ENCODE measurements around the gene EIF3I. TPM values are rescaled to one million over a fixed set of nuclear protein-coding genes. Genes with fewer than 3 reads are reported as not detected.

Gene EIF3I
- total and polyA plus RNA-seq, 2 of the 8 experiments (the other 6 are each of a cell fraction or from before 2014, with no cell fraction given), result 247 to 346 TPM

DNA sequence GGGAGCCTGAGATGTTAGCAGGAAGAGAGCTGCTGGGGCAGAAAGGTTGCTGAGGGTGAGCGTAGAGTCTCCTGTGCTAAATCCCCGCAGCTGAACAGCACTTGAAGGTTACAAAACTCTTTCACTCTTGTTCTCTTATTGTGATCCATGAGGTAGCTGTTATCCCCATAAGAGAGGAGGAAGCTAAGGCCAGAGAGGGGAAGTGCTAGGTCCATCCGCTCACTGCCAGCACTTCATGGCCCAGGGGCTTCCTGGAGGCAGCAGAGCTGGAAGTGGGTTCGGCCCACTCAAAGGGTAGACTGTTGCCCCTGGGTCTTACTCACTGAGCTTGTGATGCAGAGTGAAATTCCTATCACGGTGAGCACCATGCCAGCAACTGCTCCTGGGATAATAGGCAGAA, 5.6 kb upstream of the EIF3I start:
- no peaks in the 10 kb centered on the region for H3K9me3 ChIP-seq (ENCODE audit: insufficient read depth in 2 of 2, low read depth in 1 of 2, low read length in 1 of 2)
- H3K4me3 ChIP-seq (ENCODE audit: extremely low read depth in 1 of 4, insufficient read depth in 2 of 4, low read depth in 3 of 4, low read length in 4 of 4), result no peak overlapping the region
- no peaks in the 10 kb centered on the region for H3K27me3 ChIP-seq (replicated peaks in 1 of 4; ENCODE audit: control insufficient read depth in 3 of 4, extremely low read depth in 1 of 4, insufficient read depth in 3 of 4, low read length in 3 of 4)
- no peak overlapping the region for H2AK5ac ChIP-seq (ENCODE audit: low read depth, low read length)
- peaks cover 2 to 14% (median 6%) of the 10 kb centered on the region in 4 experiments; a peak in 4 of 8 replicates for H3K36me3 ChIP-seq (ENCODE audit: control insufficient read depth in 2 of 4, insufficient read depth in 4 of 4, low read length in 3 of 4)
- H3K4ac ChIP-seq (replicated peaks; ENCODE audit: insufficient read length, low read depth, low read length), result no peak overlapping the region
- no peak overlapping the region for H2BK12ac ChIP-seq (ENCODE audit: low read depth, low read length)
- H3K27ac ChIP-seq (ENCODE audit: low read depth, low read length), result no peak overlapping the region
- 88% methylated on average over 5 of the region's 5 CpGs; no CpG with 5 or more reads in 1 of the 2 experiments for WGBS, 2 experiments (ENCODE audit: extremely low coverage in 1 of 2, insufficient coverage in 1 of 2, insufficient read length in 1 of 2, insufficient replicate concordance in 2 of 2, low coverage in 1 of 2, low lambda C conversion rate in 2 of 2, missing lambda C conversion rate in 1 of 2)
- no peak overlapping the region for H2BK20ac ChIP-seq (ENCODE audit: low read length)
- POLR2A ChIA-PET (ENCODE audit: partially characterized antibody), result interaction anchor here (0.7 to 4.1 kb wide), 16 partner anchors 11 to 178 kb away, joined by 3 to 33 read pairs (median 6); partner anchors contain the start of genes BSDC1, FAM229A, IQCC and MARCKSL1
- FAIRE-seq (no peak), DNase-seq (ENCODE audit: low read depth in 1 of 2, low spot score in 2 of 2) (no peak)
- no peak overlapping the region for H2AFZ ChIP-seq (ENCODE audit: low read length)
- CTCF ChIA-PET (ENCODE audit: partially characterized antibody), result interaction anchor here (0.9 to 7.6 kb wide), 31 partner anchors 10 to 185 kb away, joined by 3 to 70 read pairs (median 5); partner anchors contain the start of genes CCDC28B, FAM167B, FAM229A and HDAC1
- H4K8ac ChIP-seq (ENCODE audit: extremely low read depth, insufficient read depth, low read length), result no peak overlapping the region
- no peak overlapping the region for H4K5ac ChIP-seq (ENCODE audit: insufficient read length, low read depth, low read length)
- no peak overlapping the region for H3K4me2 ChIP-seq (ENCODE audit: insufficient read depth in 1 of 2, low read depth in 2 of 2, low read length in 2 of 2)
- no peak overlapping the region for H2BK120ac ChIP-seq (replicated peaks; ENCODE audit: low read depth, low read length)
- no peak overlapping the region for H3K56ac ChIP-seq (replicated peaks; ENCODE audit: insufficient read length, low read depth, low read length)
- no peak overlapping the region for H3K18ac ChIP-seq (ENCODE audit: extremely low read depth, low read length)
- no peak overlapping the region for H3K23ac ChIP-seq (ENCODE audit: insufficient read length)
- no peak overlapping the region for H3K14ac ChIP-seq (ENCODE audit: insufficient read length)
- no peak overlapping the region for H3K9ac ChIP-seq (replicated peaks in 1 of 4; ENCODE audit: extremely low read depth in 1 of 4, low read depth in 3 of 4, low read length in 3 of 4)
- no peaks in the 10 kb centered on the region; the same call in 1 of the 2 replicates for H3K79me1 ChIP-seq (ENCODE audit: low read depth, low read length)
- H3K23me2 ChIP-seq (ENCODE audit: low read depth, low read length), result peaks cover 3% of the 10 kb centered on the region; the same call in 1 of the 2 replicates
- no peak overlapping the region for H4K91ac ChIP-seq (replicated peaks; ENCODE audit: insufficient read length, low read length)
- no peak overlapping the region for H2BK5ac ChIP-seq (ENCODE audit: low read depth, low read length)
- H3K79me2 ChIP-seq (ENCODE audit: control insufficient read depth in 1 of 2, insufficient read depth in 2 of 2, low read length in 2 of 2), result peaks cover 0 to 10% of the 10 kb centered on the region in 2 experiments; a peak in 2 of 4 replicates
- peaks cover 0 to 4% (median 0%) of the 10 kb centered on the region in 4 experiments; a peak in 2 of 7 replicates for H3K4me1 ChIP-seq (replicated peaks in 1 of 4; ENCODE audit: control insufficient read depth in 3 of 4, insufficient read depth in 4 of 4, low read length in 3 of 4)
- no peak overlapping the region for H2BK15ac ChIP-seq (ENCODE audit: low read length)
- H4K20me1 ChIP-seq (replicated peaks in 1 of 2; ENCODE audit: control insufficient read depth in 1 of 2, insufficient read depth in 2 of 2, low read length in 2 of 2), result peaks cover 0 to 3% of the 10 kb centered on the region in 2 experiments
- no peak for TF ChIP-seq CTBP2 (IDR thresholded peaks at IDR 0.05; ENCODE audit: borderline replicate concordance, insufficient read depth, insufficient read length, low read length)
- TF ChIP-seq TAF7 (optimal IDR thresholded peaks at IDR 0.05; ENCODE audit: borderline replicate concordance, low read depth, low read length), result no peak
- TF ChIP-seq TAF1 (IDR thresholded peaks at IDR 0.05; ENCODE audit: low read depth, low read length), result no peak
- TF ChIP-seq SIN3A (conservative IDR thresholded peaks at IDR 0.05 in 1 of 2, IDR thresholded peaks at IDR 0.05 in 1 of 2; ENCODE audit: low read depth in 1 of 2, low read length in 2 of 2), result no peak
- TF ChIP-seq SP2 (IDR thresholded peaks at IDR 0.05; ENCODE audit: low read length), result no peak
- TF ChIP-seq, protein P1, sequence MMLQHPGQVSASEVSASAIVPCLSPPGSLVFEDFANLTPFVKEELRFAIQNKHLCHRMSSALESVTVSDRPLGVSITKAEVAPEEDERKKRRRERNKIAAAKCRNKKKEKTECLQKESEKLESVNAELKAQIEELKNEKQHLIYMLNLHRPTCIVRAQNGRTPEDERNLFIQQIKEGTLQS (IDR thresholded peaks at IDR 0.05; ENCODE audit: insufficient read depth, low read depth, low read length), result no peak
- TF ChIP-seq RAD21 (IDR thresholded peaks at IDR 0.05 in 1 of 2, conservative IDR thresholded peaks at IDR 0.05 in 1 of 2; ENCODE audit: low read depth in 2 of 2, low read length in 2 of 2), result no peak
- no peak for TF ChIP-seq ZNF274 (IDR thresholded peaks at IDR 0.05; ENCODE audit: borderline replicate concordance, extremely low read depth, low read length)
- TF ChIP-seq SAP30 (IDR thresholded peaks at IDR 0.05; ENCODE audit: insufficient read depth, insufficient replicate concordance, low read length), result no peak
- no peak for TF ChIP-seq RBBP5 (IDR thresholded peaks at IDR 0.05; ENCODE audit: borderline replicate concordance, low read depth, low read length)
- TF ChIP-seq TCF12 (IDR thresholded peaks at IDR 0.05; ENCODE audit: low read depth, low read length), result no peak
